ENCODE data around the gene SORCS3. TPM values are rescaled to one million over a fixed set of nuclear protein-coding genes. Genes with fewer than 3 reads are reported as not detected.
"Not testable (repeated sequence)": the region's sequence is repeated elsewhere in the genome, so short reads cannot be mapped to it uniquely, and the experiment has no call there.

The SORCS3 gene
- total RNA-seq, 1 donor from 2014 or later = 4.2 TPM

GRCh38 chr10:104690101-104690500 lies 49.0 kb downstream of the SORCS3 start:
- peaks cover 44% of the 10 kb centered on the region for H3K27me3 Mint-ChIP-seq
- no peak overlapping the region for H3K27ac Mint-ChIP-seq
- no peaks in the 10 kb centered on the region for H3K9me3 Mint-ChIP-seq
- H3K4me3 Mint-ChIP-seq = no peak overlapping the region
- DNase-seq (ENCODE audit: extremely low spot score, unreplicated experiment) = no peak
- TF ChIP-seq CTCF (conservative IDR thresholded peaks at IDR 0.05) = no peak
- H3K4me1 Mint-ChIP-seq (ENCODE audit: unreplicated experiment) = peaks cover 5% of the 10 kb centered on the region
- H3K36me3 Mint-ChIP-seq = no peaks in the 10 kb centered on the region

- no peaks in the 10 kb centered on the region for H3K9me3 Mint-ChIP-seq
- no peak overlapping the region for H3K4me3 Mint-ChIP-seq
- H3K36me3 Mint-ChIP-seq = no peaks in the 10 kb centered on the region
- no peak for TF ChIP-seq CTCF (conservative IDR thresholded peaks at IDR 0.05)
- H3K27ac Mint-ChIP-seq = no peak overlapping the region
- DNase-seq (ENCODE audit: extremely low spot score, unreplicated experiment) = no peak
- H3K27me3 Mint-ChIP-seq = peaks cover 40% of the 10 kb centered on the region
- H3K4me1 Mint-ChIP-seq (ENCODE audit: unreplicated experiment) = peaks cover 5% of the 10 kb centered on the region
Measured at GRCh38 chr10:104690959-104691358, 49.9 kb downstream of the SORCS3 start.

GRCh38 chr10:104694074-104694473 lies 53.0 kb downstream of the SORCS3 start:
- no peak for TF ChIP-seq CTCF (conservative IDR thresholded peaks at IDR 0.05)
- no peak overlapping the region for H3K27ac Mint-ChIP-seq

GRCh38 chr10:104703262-104703661 lies 62.2 kb downstream of the SORCS3 start:
- H3K4me3 Mint-ChIP-seq; H3K27me3 Mint-ChIP-seq; DNase-seq (ENCODE audit: extremely low spot score, unreplicated experiment); H3K36me3 Mint-ChIP-seq; H3K9me3 Mint-ChIP-seq; H3K27ac Mint-ChIP-seq: not testable (repeated sequence)
- peaks cover 10% of the 10 kb centered on the region for H3K4me1 Mint-ChIP-seq (ENCODE audit: unreplicated experiment)

More at GRCh38 chr10:104694074-104694473, 53.0 kb downstream of the SORCS3 start:
- H3K9me3 Mint-ChIP-seq = no peaks in the 10 kb centered on the region
- H3K27me3 Mint-ChIP-seq = peaks cover 27% of the 10 kb centered on the region
- peaks cover 5% of the 10 kb centered on the region for H3K4me1 Mint-ChIP-seq (ENCODE audit: unreplicated experiment)
- DNase-seq (ENCODE audit: extremely low spot score, unreplicated experiment) = no peak
- no peak overlapping the region for H3K4me3 Mint-ChIP-seq
- H3K36me3 Mint-ChIP-seq = no peaks in the 10 kb centered on the region

GRCh38 chr10:104706886-104707285 lies 65.8 kb downstream of the SORCS3 start:
- no peak for DNase-seq (ENCODE audit: extremely low spot score, unreplicated experiment)
- Mint-ChIP-seq H3K27me3 (peaks cover 7% of the 10 kb centered on the region), H3K4me1 (ENCODE audit: unreplicated experiment) (peaks cover 36% of the 10 kb centered on the region), H3K36me3 (no peaks in the 10 kb centered on the region), H3K4me3 (no peak overlapping the region), H3K9me3 (no peaks in the 10 kb centered on the region), H3K27ac (no peak overlapping the region)
- no peak for TF ChIP-seq CTCF (conservative IDR thresholded peaks at IDR 0.05)

GRCh38 chr10:104707602-104708459 lies 66.7 kb downstream of the SORCS3 start:
- H3K4me3 Mint-ChIP-seq = no peak overlapping the region
- TF ChIP-seq CTCF (conservative IDR thresholded peaks at IDR 0.05) = no peak
- H3K27me3 Mint-ChIP-seq = peaks cover 7% of the 10 kb centered on the region
- H3K36me3 Mint-ChIP-seq = no peaks in the 10 kb centered on the region
- peaks cover 36% of the 10 kb centered on the region for H3K4me1 Mint-ChIP-seq (ENCODE audit: unreplicated experiment)
- no peak for DNase-seq (ENCODE audit: extremely low spot score, unreplicated experiment)
- no peak overlapping the region for H3K27ac Mint-ChIP-seq
- H3K9me3 Mint-ChIP-seq = no peaks in the 10 kb centered on the region
